RPMI8226 (cell line): ENCODE data around the gene ASNSD1.
A peak's percentile ranks its signal among the peaks of the same experiment; 100 is the strongest.

Experiments used
- DNase-seq: peaks from one replicate; pipeline ENCODE4 v3.0.0-alpha.2; 2015

Gene ASNSD1

DNA sequence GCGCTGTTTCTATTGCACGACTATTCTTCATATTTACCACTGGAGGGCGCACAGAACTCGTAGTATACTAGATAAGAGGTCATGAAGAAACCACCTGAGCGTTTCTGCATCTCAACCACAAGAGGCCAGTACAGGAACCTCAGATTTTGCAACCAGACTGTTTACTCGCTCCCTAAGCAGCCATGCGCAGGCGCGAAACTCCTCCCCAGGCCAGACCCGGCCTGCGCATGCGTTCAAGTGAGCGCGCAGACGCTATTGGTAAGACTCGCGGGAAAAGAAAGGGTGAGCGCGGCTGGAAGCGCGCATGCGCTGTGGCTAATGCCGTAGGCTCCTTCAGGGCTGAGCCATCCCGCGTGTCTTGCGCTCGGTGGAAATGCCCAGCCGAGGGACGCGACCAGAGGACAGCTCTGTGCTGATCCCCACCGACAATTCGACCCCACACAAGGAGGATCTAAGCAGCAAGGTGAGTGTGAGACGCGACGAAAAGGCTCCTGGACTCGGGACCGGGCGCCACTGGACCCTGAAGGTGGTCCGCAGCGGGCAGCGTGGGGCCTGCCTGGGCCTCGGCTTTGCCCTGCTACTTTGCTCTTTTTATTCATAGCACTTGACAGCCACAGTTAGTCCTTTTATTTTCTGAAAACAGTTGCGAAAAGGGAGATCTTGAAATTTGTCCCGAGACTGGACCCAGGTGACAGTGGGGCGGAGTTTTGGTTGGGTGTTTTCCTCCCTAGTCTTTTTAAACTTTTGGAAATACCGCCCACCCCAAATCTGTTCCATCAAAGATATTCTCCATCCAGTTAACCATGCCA is at the start of gene ASNSD1:
Gene ASNSD1 (plus strand): TSS at position 312 of the 809 bp plus-strand sequence. CDS start 4,674 bp downstream, outside the sequence.
- DNase-seq: peak; percentile 99

DNA sequence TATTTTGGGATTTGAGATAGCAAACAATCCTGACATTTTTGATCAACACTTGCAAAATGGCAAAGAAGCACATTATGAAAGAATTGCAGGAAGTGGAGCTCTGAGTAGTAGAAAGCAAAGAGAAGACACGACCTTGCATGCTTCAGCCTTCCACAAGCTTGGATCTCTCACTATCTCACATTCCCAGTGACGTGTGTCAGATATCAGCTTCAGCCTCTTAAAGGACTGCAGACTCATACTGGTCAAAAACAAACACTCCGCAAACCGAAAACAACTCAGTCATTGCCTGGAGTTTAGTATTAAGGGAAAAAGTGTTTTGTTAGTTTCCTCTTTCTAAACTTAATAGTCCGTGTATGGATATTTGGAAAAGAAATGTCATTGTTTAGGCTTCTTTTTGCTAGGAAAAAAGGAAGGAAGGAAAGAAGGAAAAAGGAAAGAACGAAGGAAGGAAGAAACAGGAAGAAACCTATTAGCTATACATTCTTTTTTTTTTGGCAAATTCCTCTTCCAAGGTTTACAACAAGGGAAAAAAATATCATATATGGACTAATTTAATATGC is 48.1 kb upstream of the ASNSD1 start:
- peak; percentile 12 for DNase-seq

DNA sequence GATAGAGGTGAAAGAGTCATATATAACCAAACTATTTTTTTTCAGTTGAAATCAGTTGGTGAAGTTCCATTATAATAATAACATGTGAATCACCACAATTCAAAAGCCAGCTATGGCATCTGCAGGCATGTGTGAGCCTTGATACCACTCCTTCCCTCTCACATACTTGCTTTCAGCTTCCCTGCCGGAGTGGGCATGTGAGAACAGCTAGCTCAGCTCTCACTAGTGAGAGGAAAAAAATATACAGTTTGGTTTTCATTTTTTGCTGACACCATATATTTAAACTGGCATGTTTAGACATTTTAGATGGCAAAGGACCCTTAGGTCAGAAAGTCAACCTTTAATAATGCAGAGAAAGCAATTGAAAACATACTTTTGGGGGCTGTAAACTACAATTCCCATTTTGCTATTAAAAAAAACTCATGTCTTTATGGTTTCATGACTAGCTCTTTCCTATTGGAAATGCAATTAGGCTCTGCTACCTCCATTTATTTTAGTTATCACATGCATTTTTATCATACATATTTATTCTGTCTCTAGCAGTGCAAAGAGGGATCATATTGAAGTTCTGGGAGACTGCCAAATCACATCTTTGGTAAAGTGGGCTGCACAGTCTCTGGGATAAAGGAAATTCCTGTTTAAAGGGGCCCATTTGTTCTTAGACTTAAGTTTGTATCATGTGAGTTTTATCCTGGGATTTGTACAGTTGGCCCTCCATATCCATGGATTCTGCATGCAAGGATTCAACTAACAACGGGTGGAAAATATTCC is 47.4 kb upstream of the ASNSD1 start:
- DNase-seq: peak; percentile 84

DNA sequence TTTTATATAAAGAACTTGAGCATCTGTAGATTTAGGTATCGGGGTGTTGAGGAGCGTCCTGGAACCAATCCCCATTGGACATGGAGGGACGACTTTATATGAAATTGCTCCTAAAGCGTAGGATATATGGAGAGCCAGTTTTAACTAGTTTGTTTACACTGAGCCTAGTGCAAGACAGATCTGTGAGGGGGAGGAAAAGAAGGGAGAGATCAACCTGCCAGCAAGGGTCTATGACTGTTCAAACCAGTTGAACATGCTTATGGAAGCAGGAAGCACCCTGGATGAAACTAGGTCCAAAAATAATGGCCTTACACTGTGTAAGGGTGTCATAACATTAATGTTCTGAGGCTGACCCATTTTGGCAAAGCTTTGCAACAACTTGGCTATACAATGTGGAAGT is 46.7 kb upstream of the ASNSD1 start:
- no peak for DNase-seq

DNA sequence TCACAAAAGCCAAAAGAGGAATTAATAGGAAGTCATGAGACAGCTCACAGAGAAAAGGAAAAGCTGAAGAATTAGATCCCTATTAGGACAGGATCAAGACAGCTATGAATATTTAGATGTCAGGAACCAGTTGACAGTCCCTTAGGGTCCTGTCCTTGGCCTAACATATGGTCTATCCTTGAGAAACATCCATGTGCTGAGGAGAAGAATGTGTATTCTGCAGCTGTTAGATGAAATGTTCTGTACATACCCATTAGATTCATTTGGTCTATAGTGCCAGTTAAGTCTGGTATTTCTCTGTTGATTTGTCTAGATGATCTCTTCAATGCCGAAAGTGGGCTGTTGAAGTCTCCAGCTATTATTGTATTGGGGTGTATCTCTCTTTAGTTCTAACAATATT is 43.1 kb upstream of the ASNSD1 start:
- DNase-seq: no peak

GRCh38 chr2:189621781-189622180 is 39.5 kb upstream of the ASNSD1 start:
- DNase-seq: no peak

DNA sequence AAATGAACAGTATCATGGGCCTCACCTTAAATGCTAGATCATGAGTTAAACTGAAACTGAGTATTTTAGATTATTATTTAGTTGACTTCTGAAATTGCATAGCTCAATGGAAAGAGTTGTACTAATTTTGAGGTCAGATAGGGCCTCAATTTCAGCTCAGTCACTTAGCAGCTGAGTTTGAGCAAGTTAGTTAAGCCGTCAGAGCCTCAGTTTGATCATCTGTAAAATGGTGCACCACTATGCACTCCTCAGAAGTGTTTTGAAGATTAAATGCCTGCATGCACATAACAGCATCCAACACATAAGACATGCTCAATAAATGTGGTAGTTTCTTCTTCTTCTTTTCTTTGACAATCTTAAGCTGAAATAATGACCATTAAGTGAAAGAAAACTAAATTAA is 38.2 kb upstream of the ASNSD1 start:
- no peak for DNase-seq

DNA sequence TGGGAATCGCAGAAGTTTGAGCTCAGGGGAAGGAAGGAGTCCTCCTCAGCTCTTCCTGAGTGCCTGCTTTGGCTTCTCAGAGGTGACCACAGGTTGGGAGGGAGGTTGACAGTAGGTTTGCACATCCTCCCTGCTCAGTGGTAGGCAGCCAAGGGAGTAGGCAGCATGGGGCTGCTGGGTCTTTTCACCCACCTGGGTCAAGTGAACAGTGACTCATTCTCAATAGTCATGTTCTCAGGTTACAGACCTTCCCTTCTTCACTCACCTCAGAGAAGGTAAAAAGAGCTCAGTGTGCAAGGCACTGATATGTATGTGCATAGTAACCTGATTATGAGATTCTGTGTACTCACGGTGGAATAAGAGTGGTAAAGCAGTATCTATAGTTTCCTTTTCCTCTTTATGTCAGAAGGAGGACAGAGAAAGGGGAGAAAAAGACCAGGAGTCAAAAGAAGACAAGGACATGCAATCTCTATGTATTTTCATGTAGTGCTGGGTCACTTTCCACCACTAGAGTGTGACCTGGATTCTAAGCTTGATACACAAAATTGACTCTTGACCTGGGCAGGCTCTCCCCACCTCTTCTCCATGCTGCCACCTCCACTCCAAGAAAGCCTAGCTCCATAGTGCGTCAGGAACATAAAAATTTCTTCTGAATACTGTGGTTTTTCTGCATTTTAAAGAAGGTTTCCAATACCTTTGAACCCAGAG is 36.5 kb upstream of the ASNSD1 start:
- DNase-seq: no peak

GRCh38 chr2:189625636-189626035 is 35.6 kb upstream of the ASNSD1 start:
- DNase-seq: no peak

GRCh38 chr2:189627789-189628188 is 33.5 kb upstream of the ASNSD1 start:
- no peak for DNase-seq

- peak; percentile 9 for DNase-seq
Measured at GRCh38 chr2:189628817-189629530, 32.3 kb upstream of the ASNSD1 start.

DNA sequence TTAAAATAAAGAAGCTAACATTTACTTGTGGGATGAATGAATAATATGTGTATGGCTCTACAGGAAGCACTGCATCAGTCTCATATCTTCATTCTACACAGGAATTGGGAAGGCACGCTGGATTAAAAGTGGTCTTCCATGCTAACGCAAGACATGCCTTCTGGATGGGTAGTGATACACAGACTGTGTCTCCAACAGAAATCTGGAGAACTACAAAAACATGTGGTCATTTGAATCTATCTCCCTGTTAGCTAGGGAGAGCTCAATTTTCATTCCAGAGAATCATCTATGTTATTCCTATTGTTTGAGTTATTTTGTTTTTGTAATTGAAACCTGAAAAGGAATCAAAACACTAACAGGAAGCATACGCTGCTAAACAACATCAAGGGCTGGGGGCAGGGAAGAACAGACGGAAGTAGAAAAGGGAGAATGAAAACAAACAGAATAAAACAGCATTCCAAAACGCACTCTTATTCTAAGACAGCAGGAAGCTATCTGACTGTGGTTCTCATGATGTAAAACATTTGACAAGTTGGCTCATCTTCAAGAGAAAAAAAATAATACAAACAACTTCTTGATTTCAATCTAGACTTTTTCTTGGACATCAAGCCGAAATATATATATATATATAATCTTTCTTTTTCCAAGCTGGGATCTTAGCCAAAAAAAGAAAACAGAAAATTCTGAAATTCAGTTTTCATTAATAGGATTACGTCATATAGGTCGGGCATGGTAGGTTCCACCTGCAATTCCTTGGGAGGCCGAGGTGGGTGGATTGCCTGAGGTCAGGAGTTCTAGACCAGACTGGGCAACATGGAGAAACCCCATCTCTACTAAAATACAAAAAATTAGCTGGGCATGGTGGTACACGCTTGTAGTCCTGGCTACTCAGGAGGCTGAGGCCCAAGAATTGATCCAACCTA is 31.5 kb upstream of the ASNSD1 start:
- DNase-seq: no peak

GRCh38 chr2:189631849-189632248 is 29.4 kb upstream of the ASNSD1 start:
- no peak for DNase-seq

GRCh38 chr2:189633392-189633811 is 27.9 kb upstream of the ASNSD1 start:
- DNase-seq: no peak

- no peak for DNase-seq
Measured at GRCh38 chr2:189635353-189635752, 25.9 kb upstream of the ASNSD1 start.

- DNase-seq: no peak
Measured at GRCh38 chr2:189638301-189639006, 22.8 kb upstream of the ASNSD1 start.

GRCh38 chr2:189639007-189639609 is 22.2 kb upstream of the ASNSD1 start:
- DNase-seq: no peak

- DNase-seq: no peak
Measured at GRCh38 chr2:189641002-189641401, 20.3 kb upstream of the ASNSD1 start.

DNA sequence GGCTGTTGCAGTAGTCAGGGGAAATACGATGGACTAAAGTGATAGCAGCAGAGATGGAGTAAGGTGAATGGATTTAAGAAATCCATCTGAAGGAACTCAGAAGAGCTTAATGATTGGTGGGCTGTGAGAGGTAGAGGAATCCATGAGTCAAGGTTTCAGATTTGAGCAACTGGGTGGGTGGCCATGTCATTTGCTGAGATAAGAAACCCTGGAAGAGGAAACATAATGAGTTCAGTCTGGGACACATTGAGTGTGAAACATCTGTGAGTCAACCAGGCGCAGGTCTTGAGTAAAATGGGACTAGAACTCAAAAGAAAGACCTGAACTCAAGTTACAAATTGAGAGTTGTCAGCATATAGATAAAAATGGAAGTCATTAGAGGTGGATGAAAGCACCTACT is 19.7 kb upstream of the ASNSD1 start:
- no peak for DNase-seq

GRCh38 chr2:189646521-189646920 is 14.7 kb upstream of the ASNSD1 start:
- peak; percentile 22 for DNase-seq
